Calu3 (cell line): Measurements from ENCODE around the gene CUL2. TPM values are rescaled to one million over a fixed set of nuclear protein-coding genes. Genes with fewer than 3 reads are reported as not detected.

Source experiments
- BruUV-seq: library from RNA; stranded (reverse); fragments of 400-500 nt; replicated peaks from 2 replicates; lab custom pipeline; 2021; lab: Mats Ljungman, UMichigan
- CTCF ChIA-PET: fragments of 300-600 bp; sonication (Branson Sonifier 250); formaldehyde crosslinking; loops from one replicate; lab custom pipeline; 2022; ENCODE audit warnings: antibody characterized with exemption; lab: Charles Lee
- DNase-seq: peaks from one replicate; pipeline ENCODE4 v3.0.0; 2022
- H3K27ac Mint-ChIP-seq: one replicate; pipeline ENCODE4 v1.8.0; 2022; ENCODE audit warnings: mixed read lengths; ENCODE audit not compliant: unreplicated experiment
- H3K27me3 Mint-ChIP-seq: one replicate; pipeline ENCODE4 v1.8.0; 2022; ENCODE audit warnings: mixed read lengths; ENCODE audit not compliant: unreplicated experiment
- H3K36me3 Mint-ChIP-seq: one replicate; pipeline ENCODE4 v1.8.0; 2022; ENCODE audit warnings: mild to moderate bottlenecking, moderate library complexity, mixed read lengths; ENCODE audit not compliant: insufficient read depth, unreplicated experiment
- H3K4me1 Mint-ChIP-seq: one replicate; pipeline ENCODE4 v1.8.0; 2022; ENCODE audit warnings: mild to moderate bottlenecking, low read depth, mixed read lengths; ENCODE audit not compliant: unreplicated experiment
- H3K4me3 Mint-ChIP-seq: one replicate; pipeline ENCODE4 v1.8.0; 2022; ENCODE audit warnings: mild to moderate bottlenecking, low read depth, moderate library complexity, mixed read lengths; ENCODE audit not compliant: unreplicated experiment
- H3K9me3 Mint-ChIP-seq: one replicate; pipeline ENCODE4 v1.8.0; 2022; ENCODE audit warnings: low read depth, mixed read lengths; ENCODE audit not compliant: unreplicated experiment
- CTCF ChIP-seq: fragments of 200-600 bp; IDR thresholded peaks from one replicate; pipeline ENCODE4 v1.8.0; 2022; ENCODE audit warnings: antibody characterized with exemption; ENCODE audit not compliant: unreplicated experiment
- intact Hi-C: fragments of 100-400 bp; cut with micrococcal nuclease; formaldehyde crosslinking; loops from one replicate; pipeline ENCODE4 v1.10.0; 2022; ENCODE audit not compliant: unreplicated experiment
- total RNA-seq: library from RNA; stranded (reverse); gene quantifications from 2 replicates; pipeline ENCODE4 v1.2.3, GENCODE V29; 2022

CUL2 gene
- total RNA-seq, 1 experiment from 2014 or later: 37.1 TPM

GRCh38 chr10:35041502-35041879 is 48.6 kb downstream of the CUL2 start:
- Mint-ChIP-seq H3K4me1 (peaks cover 35% of the 10 kb centered on the region), H3K9me3 (no peaks in the 10 kb centered on the region), H3K36me3 (peaks cover 13% of the 10 kb centered on the region), H3K27me3 (no peaks in the 10 kb centered on the region), H3K4me3 (no peak overlapping the region), H3K27ac (peak overlapping the region; percentile 10)
- intact Hi-C loops: no loop called here
- CTCF ChIA-PET: interaction anchor here (1.2 kb wide), 1 partner anchor 16 kb away, joined by 3 read pairs; no protein-coding TSS in a partner anchor
- DNase-seq: no peak
- BruUV-seq: no TSS peak
- TF ChIP-seq CTCF: no peak

GRCh38 chr10:35040760-35041501 is 49.2 kb downstream of the CUL2 start:
- BruUV-seq: no TSS peak
- Mint-ChIP-seq H3K4me1 (peaks cover 35% of the 10 kb centered on the region), H3K36me3 (peaks cover 13% of the 10 kb centered on the region), H3K9me3 (no peaks in the 10 kb centered on the region), H3K4me3 (no peak overlapping the region), H3K27ac (peak overlapping the region; percentile 10), H3K27me3 (no peaks in the 10 kb centered on the region)
- intact Hi-C loops: no loop called here
- DNase-seq: no peak
- TF ChIP-seq CTCF: no peak
- CTCF ChIA-PET: interaction anchor here (1.2 kb wide), 1 partner anchor 16 kb away, joined by 3 read pairs; no protein-coding TSS in a partner anchor

GRCh38 chr10:35037104-35037503 is 53.0 kb downstream of the CUL2 start:
- no peaks in the 10 kb centered on the region for H3K9me3 Mint-ChIP-seq
- intact Hi-C loops: no loop called here
- BruUV-seq: no TSS peak
- CTCF ChIA-PET: no interaction called here
- H3K27me3 Mint-ChIP-seq: no peaks in the 10 kb centered on the region
- H3K27ac Mint-ChIP-seq: no peak overlapping the region
- no peak for DNase-seq
- H3K36me3 Mint-ChIP-seq: peaks cover 14% of the 10 kb centered on the region
- H3K4me3 Mint-ChIP-seq: no peak overlapping the region
- no peak for TF ChIP-seq CTCF
- H3K4me1 Mint-ChIP-seq: peaks cover 15% of the 10 kb centered on the region

- Mint-ChIP-seq H3K27ac (no peak overlapping the region), H3K4me3 (no peak overlapping the region)
- BruUV-seq: no TSS peak
Observed at GRCh38 chr10:35035606-35036005, 54.5 kb downstream of the CUL2 start.

More at GRCh38 chr10:35035606-35036005, 54.5 kb downstream of the CUL2 start:
- intact Hi-C loops: no loop called here
- CTCF ChIA-PET: no interaction called here
- Mint-ChIP-seq H3K4me1 (peaks cover under 1% of the 10 kb centered on the region), H3K9me3 (no peaks in the 10 kb centered on the region), H3K36me3 (peaks cover 14% of the 10 kb centered on the region), H3K27me3 (no peaks in the 10 kb centered on the region)
- no peak for TF ChIP-seq CTCF
- no peak for DNase-seq
